ENCODE measurements around the gene VSTM2L.

VSTM2L gene

DNA sequence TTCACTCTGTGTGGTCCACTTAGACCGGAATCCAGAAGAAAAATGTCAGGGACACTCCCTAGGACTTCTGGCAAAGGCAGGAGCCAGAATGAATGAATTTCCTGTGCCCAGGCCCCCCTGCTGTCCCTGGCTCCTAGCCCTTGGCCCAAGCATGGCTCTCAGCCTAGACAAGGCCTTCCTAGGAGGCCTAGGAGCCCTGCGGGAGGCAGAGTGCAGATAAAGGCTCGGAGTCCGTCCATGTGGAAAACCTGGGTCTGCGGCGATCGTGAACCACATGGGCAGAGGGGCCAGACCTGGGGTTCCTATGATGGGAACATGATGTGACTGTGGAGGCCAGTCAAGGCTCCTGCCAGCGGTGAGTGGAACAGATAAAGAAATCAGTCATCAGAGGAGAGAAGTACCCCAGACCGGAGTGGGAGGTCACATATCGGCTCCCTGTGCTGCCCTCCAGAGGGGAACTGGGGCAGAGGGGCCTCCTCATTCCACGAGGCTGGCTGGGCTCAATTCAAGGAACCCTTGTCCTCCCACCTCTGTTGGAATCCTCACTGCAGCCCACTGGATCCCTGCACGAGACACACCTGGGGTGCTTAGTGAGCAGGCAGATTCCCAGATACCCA is 5.9 kb upstream of the VSTM2L start:
- peak in 8 of 42 donors; percentile 15 to 54 (median 40) for DNase-seq
- intact Hi-C loops (cut with DNase I) = no loop called here

DNA sequence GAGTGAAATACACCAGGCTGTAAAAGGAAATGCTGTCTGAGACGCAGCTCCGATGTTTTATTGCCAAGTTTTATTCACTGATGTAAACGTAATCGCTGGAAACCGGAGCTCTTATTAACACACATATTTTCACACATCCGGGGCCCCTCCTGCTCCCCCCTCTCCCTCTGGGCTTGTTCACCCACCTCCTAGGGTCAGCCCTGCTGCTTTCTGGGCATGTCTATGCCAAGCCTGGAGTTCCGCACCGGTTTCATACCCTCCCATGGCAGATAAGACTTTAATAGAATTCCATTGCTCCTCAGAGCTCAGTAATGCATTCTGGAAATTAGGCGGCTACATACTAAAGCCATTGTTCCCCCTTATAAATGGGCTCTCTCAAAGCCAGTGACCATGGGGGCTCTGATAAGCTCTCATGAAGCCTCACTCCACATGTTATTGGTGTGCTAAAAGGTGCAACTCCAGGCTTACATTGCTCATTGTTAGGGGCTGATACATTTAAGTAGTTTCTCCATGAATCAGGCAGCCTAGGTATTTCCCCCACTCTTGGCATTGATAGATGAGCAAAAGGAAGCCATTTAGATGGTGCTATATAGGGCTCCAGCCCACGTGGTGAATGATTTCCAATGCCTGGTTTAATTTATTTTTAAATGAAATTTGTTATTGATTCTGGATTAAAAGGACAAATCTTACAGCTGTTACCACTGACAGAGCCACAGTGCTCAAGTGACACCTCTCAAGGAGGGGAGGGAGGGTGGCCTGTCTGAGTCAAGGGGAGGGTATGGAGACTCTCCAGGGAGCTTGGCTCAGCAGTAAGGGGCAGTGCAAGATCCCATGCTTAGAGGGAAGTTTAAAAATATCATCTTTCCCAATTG is 4.5 kb upstream of the VSTM2L start:
- intact Hi-C loops (cut with DNase I) = no loop called here
- no peak for DNase-seq

DNA sequence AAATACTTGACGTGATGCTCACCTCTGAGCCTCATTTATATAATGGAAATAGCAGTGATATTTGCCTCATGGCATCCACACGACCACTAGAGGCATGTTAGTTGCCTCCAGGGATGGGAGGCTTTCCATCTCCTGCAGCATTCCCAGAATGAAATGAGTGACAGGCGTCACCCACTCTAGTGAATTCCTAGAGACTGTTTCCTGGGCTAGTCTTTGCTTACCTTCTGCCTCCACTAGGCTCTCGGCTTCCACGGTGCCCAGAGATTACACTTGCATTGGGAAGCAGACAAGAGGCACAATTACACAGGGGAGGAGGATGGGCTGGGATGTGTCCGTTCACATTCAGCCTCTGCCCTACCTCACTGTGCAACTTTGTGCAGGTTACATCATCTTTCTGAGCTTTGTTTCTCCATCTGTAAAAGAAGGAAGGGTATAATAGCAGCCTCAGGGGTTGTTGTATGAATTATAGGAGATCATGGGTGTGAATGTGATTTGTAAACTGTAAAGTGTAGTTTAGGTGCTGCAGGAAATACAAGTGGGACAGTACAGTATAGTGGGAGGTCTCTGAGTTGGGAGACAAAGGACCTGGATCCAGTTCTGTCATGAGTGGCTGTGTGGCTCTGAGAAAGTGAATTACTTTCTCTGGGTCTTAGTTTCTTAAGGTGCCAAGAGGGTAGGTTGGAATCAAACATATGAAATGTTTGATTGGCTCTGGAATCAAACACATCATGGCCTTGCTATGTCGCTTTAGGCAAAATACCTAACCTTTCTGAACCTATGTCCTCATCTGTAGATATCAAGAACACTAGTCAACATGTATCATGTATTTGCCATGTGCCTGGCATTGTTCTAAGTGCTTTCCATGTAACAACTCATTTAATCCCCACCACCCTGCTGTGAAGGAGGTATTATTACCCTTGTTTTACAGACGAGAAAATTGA is 3.6 kb upstream of the VSTM2L start:
- no peak for DNase-seq
- intact Hi-C loops (cut with DNase I) = no loop called here

DNA sequence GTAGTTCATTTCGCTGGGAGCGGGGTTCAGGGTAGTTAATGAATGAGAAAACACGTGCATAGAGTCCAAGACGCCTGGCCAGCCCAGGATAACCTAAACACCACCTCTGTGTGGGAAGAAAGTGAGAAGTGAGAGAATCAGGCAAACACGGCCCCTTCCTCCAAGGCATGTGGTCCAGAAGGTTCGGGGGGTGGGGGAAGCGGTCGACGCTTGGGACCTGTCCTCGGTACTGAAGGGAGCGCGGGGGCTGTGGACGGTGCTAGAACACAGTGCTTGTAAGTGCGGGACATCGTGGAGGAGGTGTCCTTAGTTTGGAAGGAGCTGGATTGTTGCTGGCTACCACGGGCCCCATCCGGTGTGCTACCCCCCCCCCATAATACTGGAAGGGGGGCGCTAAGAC is 1.7 kb upstream of the VSTM2L start:
- DNase-seq = no peak
- intact Hi-C loops (cut with DNase I) = no loop called here

DNA sequence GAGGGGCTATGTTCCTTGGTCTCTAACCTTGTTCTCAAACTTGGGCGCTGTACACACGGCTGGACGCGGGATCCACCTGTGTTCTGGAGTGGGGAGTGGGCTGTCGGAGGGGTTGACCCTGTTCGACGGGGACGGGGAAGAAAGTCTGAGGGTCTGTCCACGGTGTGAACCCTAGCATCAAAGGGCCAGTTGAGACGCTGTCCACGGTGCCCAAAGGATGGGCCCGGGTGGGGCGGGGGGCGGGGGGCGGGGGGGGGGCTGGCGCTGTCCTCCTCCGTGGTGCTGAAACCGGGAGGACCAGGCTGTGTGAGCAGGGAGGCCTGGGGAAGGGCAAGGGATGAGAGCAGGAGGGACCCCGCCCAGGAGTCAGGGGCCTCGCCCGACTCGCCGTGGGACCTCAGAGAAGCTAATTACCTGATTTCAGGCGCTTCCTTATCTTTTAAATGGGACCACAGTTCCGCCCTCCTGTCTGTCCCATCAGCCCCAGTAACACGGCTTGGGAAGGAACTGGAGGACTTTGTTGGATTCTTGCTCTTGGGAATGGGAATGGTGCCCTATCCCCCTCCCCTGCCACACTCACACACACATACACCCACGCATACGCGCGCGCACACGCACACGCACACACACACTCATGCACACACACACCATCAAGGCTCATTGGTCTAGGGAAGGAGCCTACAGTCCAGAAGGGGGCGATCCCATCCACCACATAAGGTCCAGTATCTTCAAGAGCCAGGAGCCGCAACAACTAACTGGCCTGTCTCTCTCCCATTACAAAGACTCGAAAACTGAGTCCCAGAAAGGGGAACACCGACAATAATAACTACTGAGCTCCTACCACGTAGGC is 1.0 kb upstream of the VSTM2L start:
- DNase-seq = peak in 13 of 42 donors; percentile 21 to 61 (median 31)
- intact Hi-C loops (cut with DNase I) = no loop called here

DNA sequence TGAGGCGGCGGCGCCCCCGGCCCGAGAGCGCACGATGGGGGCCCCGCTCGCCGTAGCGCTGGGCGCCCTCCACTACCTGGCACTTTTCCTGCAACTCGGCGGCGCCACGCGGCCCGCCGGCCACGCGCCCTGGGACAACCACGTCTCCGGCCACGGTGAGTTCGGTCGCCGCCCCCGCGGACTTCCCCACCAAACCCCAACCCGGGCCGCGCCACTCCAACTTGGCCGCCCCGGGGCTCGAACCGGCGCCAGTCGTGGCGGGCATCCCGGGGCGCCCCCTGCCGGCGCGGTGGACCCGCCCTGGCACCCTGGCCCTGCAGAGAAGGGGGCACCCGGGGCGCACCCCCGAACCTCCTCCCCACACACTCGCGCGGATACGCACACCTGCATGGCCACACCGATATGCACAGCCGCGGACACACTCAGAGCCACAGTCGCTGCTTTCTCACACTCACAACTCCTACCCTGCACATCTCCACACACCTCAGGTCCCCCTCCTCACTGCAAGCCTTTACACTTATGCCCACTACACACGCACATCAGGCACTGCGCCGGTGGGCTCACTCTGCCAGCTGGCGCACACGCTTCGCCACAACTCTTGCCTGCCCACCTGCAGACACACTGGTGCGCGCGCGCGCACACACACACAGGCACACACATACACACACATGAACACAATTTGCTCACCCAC is 535 bp downstream of the VSTM2L start:
- intact Hi-C loops (cut with DNase I) = no loop called here

DNA sequence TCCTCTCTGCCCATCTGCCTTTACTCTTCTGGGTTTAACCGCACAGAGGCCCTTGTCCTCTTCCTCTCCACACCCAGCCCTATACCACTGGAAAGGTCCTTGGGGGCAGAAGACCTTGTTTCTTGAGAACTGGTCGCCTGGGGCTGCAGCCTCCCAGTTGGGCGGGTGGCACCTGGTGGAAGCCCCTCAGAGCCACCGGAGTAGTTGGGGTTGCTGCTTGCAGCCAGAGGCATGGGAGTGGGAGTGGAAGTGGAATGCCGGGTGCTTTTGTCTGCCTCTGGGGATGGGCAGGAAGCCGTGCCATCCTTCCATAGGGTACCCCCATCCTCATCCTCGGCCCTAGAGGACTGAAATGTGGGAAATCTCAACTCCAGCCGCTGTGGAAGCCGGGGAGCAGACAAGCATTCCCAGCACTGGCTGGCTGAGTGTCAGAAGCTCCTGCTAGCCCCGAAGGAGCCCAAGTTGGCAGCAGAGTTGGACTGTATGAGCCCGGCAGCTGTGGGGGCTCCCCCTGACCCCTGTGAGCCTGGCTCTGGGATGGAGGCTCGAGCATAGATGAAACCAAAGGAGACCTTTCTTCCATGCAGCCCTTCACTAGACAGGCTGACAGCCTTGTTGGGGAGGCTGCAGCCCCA is 1.2 kb downstream of the VSTM2L start:
- intact Hi-C loops (cut with DNase I) = no loop called here

More for the DNA sequence above, 535 bp downstream of the VSTM2L start:
- peak in 9 of 42 donors; percentile 23 to 56 (median 42) for DNase-seq

DNA sequence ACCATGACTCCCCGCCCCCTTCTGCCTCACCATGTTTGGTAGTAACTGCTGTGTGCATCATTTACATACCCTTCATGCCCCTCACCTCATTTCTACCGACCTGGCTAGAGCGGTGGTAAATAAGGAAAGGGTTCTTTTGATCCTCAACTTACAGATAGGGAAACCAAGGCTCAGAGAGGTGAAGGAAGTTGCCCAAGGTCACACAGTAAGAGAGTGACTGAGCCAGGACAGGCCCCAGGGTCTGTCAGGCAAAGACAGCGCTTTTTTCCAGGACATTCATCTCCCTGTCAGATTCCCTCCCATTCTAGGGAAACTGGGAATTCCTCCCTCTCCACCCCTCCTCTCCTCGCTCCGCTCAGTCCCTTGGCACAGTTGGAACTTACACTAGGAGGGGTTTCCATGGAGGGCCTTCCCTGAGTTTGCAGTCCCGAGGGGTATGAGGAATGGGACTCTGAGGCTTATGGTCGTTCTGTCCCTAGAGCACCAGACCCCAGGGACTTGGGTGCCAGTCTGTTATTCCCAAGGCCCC is 2.0 kb downstream of the VSTM2L start:
- intact Hi-C loops (cut with DNase I) = no loop called here
- DNase-seq = no peak

More for the DNA sequence above, 1.2 kb downstream of the VSTM2L start:
- peak in 1 of 42 donors; percentile 17 for DNase-seq

DNA sequence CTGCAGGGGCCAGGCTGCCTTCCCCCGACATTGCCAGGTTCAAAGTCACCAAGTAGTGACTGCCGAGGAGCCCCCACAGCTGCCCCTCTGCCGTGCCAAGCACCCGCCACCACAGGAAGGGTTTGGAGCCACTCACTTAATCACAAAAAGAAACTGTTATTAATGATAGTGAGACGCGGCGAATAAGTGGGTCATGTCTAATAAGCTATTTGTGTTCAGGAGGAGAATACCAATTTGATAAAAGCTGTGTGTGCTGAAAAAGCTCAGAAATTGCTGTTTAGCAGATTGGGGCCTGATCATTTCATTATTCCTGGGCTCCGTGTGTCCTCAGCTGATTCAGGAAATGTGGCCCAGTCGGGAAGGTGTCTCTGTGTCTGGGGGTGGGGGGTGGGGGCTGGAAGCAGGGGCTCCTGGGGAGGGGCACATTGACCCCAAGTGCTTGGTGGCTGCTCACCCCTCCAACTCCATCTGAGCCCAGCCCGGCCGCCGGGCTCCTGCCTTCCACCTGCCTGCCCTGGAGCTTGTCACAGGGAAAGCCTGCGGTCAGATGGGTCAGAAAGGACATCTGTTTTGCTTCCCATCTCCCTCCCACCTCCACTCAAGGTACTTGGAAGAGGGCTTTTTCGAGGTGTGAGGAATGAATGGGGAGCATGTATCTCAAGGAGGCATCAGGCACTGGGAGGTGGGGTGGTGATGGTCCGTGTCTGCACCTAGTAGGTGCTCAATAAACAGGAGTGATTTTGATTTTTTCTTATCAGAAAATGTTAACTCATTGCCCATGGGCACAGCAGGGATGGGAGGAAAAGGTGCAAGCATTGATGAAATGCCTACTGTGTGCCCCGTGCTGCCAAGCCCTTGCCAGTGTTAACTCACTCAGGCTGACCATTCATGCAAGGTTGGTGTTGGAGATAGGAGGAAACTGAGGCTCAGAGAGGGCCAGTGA is 3.0 kb downstream of the VSTM2L start:
- no peak for DNase-seq

DNA sequence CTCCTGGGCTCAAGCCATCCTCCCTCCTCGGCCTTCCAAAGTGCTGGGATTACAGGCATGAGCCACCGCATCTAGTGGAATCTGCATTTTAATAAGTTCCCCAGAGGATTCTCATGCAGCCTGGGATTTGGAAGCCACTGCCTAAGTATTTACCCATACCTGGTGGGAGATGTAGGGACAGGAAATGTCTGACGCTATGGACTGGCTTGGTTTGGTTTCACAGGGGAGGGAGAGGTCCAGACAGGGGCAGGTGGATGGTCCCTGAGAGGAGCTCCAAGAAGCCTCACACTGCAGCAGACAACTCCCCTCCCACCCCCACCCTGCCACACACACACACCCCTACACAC is 4.4 kb downstream of the VSTM2L start:
- intact Hi-C loops (cut with DNase I) = no loop called here
- DNase-seq = no peak

More for the DNA sequence above, 3.0 kb downstream of the VSTM2L start:
- intact Hi-C loops (cut with DNase I) = no loop called here

DNA sequence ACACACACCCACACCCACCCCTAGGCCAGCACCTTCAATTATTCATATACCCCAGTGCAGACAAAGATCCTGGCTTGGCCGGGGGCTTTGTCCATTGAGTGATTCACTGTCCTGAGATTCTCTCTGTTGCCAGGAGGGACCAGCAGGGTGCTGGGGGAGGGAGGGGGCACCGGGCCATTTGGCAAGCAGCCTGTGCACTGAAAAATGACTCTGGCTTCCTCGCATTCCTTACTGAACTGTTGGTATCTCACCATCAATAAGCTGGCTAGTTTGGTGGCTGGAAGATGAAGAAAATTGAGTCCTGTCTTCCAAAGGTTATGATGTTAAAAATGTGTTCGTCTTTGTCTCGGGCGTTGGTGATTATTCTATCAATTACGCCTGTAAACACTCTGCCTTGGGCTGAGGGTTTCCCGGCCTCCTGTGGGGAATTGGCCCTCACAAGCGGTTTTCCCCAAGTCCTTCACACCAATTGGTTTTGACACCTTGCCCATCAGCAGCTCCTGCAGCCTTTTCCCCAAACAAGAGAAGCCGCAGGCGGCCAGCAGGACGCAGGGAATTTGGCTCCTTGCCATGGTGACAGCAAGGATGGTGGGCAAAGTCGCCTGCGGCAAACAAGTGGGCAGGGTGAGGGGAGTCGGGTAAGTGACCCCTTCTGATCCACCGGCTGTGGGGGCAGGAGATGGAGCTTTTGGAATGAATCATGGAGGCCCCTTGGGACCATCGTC is 4.9 kb downstream of the VSTM2L start:
- DNase-seq = peak in 1 of 42 donors; percentile 43
- intact Hi-C loops (cut with DNase I) = no loop called here

DNA sequence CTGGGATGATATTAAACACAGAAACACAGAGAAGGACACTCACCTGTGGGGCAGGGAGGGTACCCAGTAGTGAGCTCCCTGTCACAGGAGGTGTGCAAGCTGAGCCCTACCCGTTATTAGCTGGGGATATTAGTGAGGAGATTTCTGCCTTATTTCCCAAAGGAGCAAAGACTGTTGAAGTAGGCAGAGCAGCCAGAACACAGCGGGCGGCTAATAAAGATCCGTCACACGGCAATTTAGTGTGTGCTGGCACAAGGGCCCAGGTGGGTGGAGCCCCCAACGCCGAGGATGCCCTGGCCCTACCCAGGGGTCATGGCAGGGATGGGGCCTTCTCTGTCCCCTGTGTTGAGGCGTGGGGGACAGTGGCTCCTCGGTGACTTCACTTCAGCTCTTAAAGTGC is 8.3 kb downstream of the VSTM2L start:
- no peak for DNase-seq

DNA sequence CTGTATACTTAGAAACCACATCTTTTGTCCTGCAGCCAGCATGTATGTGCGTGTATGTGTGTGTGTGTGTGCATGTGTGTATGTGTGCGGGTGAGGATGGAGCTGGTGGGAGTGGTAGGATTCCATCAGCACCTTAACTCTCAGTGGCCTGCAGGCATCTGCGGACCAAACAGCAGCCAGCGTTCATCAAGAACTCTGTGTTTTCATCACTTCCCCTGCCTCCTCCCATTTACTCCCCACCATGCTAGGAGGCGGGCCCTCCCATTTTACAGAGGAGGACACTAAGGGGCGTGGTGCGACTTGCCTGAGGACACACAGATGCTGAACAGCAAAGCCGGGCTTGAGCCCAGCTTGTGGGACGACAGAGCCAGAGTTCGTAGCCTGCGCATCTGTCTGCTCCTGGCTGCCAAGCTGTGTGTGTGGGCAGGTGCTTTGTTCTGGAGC is 8.9 kb downstream of the VSTM2L start:
- DNase-seq = peak in 2 of 42 donors; percentile 14 to 16
- intact Hi-C loops (cut with DNase I) = no loop called here

More for the DNA sequence above, 8.3 kb downstream of the VSTM2L start:
- intact Hi-C loops (cut with DNase I) = no loop called here

DNA sequence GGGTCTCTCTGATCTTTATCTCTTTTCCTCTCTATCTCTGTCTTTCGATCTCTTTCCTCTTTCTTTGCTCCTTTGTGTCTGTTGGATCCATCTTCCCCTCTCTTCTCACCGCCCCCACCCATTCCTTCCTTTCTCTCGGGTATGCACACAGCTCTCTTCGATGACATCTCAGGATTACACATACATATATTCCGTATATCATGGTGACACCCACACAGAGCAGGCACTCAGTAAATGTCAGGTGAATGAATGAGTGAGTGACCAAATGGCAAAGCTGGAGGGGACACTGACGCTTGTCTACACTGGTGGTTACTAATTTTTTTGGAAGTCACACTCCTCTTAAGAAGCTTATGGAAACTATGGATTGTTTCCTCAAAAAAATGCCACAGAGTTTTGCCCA is 9.9 kb downstream of the VSTM2L start:
- intact Hi-C loops (cut with DNase I) = no loop called here
- no peak for DNase-seq

DNA sequence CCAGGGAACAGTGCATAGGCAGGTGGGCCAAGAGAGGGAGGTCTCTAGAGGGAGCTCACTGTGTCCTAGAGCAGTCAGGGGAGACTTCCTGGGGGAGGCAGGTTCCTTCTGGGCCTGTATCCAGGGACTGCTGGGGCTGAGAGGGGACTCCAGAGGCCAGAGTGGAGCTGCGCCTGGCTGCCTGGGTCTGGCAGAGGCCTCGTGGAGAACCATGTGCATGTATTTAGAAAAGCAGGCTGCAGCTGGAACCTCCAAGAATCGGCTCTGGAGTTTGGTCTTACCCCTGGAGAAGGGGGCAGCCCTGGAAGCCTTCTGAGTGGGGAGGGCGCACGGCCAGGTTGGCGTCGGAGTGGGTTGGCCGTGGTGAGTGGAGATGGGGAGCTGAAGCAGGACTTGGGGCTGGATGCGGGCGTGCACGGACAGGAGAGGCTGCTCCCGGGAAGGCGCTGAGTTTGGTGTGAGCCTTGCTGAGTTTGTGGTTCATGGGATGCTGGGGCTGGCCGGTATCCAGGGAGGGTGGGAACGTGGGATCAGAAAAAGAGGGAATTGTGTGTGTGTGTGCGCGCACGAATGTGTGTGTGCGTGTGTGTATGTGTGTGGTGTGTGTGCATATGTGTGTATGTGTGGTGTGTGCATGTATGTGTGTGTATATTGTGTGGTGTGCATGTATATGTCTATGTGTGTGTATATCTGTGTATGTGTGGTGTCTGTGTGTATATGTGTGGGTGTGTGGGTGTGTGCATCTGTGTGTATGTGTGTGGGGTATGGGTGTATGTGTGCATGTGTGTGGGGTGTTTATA is 10.8 kb downstream of the VSTM2L start:
- intact Hi-C loops (cut with DNase I) = no loop called here
- DNase-seq = no peak
